ENCODE measurements around the gene SETD2.

GRCh38 chr3:47134311-47134710 is 29.6 kb downstream of the SETD2 start:
- TF ChIP-seq CTCF (conservative IDR thresholded peaks at IDR 0.05; ENCODE audit: low read depth in 2 of 2) (no peak), JUNB (IDR thresholded peaks at IDR 0.05; ENCODE audit: unreplicated experiment) (no peak), NANOG (IDR thresholded peaks at IDR 0.05; ENCODE audit: borderline replicate concordance) (no peak), CREB1 (CRISPR knock-in tag; IDR thresholded peaks at IDR 0.05; ENCODE audit: low read depth) (no peak), EZH2 (IDR thresholded peaks at IDR 0.05; ENCODE audit: low read depth, unreplicated experiment) (no peak), ZNF462 (CRISPR knock-in tag; IDR thresholded peaks at IDR 0.05) (no peak), REST (IDR thresholded peaks at IDR 0.05; ENCODE audit: unreplicated experiment) (no peak), EZH2phosphoT487 (IDR thresholded peaks at IDR 0.05; ENCODE audit: unreplicated experiment) (no peak), POLR2AphosphoS5 (IDR thresholded peaks at IDR 0.05; ENCODE audit: low read depth) (no peak), ZNF114 (CRISPR knock-in tag; IDR thresholded peaks at IDR 0.05) (no peak), STAT1 (IDR thresholded peaks at IDR 0.05; ENCODE audit: unreplicated experiment) (no peak), ETS1 (IDR thresholded peaks at IDR 0.05) (no peak), ZNF331 (CRISPR knock-in tag; IDR thresholded peaks at IDR 0.05; ENCODE audit: low read depth) (no peak)

All from GM23338 (cell line).